ENCODE results near the gene KCNG2.
"Not testable (repeated sequence)": the region's sequence is repeated elsewhere in the genome, so short reads cannot be mapped to it uniquely, and the experiment has no call there.

KCNG2 gene, protein sequence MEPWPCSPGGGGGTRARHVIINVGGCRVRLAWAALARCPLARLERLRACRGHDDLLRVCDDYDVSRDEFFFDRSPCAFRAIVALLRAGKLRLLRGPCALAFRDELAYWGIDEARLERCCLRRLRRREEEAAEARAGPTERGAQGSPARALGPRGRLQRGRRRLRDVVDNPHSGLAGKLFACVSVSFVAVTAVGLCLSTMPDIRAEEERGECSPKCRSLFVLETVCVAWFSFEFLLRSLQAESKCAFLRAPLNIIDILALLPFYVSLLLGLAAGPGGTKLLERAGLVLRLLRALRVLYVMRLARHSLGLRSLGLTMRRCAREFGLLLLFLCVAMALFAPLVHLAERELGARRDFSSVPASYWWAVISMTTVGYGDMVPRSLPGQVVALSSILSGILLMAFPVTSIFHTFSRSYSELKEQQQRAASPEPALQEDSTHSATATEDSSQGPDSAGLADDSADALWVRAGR

GRCh38 chr18:79797518-79798345 lies at the start of gene KCNG2:
Gene KCNG2 (plus strand): TSS chr18:79797938. CDS start chr18:79863668, 65,730 bp downstream.
- no peak for DNase-seq (ENCODE audit: low read depth in 2 of 2)

- DNase-seq (ENCODE audit: low read depth in 2 of 2) = no peak
These were observed 49.2 kb upstream of the KCNG2 start for GRCh38 chr18:79748321-79749180.

DNA sequence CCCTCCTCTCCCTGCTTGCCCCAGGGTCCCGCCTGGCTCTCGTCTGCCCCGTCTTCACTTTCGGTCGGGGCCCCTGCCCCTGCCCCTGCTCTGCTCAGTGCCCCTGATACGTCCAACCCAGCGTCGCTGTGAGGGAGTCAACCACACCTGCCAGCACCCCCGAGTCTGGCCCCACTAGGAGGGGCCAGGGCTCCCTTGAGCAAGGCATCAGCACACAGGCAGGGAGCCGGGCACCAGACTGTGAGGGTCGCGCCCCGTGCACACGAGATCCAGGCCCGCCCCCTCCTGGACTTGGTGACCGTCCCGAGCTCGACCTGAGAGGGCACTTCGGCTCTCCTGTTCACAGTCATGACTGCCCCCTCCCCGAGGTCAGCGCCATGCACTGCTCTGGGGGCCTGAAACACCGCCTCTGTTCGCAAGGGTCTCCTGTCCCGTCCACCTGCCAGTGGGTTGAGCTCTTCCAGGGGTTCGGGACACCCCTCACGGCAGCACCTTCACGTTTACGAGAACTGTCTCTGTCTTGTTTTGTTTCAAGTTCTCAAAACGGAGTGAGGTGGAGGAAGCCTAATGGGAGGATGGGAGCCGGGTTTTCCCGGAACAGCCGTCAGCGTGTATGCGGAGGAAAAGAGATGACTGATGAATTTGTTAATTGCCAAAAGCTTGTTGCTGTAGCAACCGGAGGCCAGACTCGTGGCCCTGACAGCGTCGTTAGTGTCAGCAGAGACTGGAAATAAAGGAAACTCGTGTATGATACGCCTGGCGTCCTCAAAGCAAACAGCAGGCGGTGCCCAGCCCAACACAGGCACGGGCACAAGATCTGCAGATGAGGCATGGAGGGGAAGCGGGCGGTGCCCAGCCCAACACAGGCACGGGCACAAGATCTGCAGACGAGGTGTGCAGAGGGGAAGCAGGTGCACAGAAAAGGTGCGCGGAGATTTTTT lies 48.2 kb upstream of the KCNG2 start:
- no peak for DNase-seq (ENCODE audit: low read depth in 2 of 2)

DNA sequence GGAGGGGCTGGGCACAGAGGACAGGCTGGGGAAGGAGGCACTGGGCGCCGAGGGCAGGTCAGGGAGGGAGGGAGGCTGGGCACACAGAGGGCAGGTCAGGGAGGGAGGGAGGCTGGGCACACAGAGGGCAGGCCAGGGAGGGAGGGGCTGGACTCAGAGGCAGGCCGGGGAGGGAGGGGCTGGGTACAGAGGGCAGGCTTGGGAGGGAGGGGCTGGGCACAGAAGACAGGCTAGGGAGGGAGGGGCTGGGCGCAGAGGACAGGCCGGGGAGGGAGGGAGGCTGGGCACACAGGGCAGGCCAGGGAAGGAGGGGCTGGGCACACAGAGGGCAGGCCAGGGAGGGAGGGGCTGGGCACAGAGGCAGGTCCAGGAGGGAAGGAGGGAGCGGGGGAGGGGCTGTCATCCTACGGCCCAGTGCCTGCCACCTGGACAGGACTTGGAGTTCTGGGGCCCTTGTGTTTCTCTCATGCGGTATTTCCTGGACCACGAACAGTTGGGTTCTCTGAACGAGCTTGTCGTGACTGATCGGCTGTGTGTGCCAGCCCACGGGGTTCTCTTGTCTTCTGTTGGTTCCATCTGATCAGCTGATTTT lies 46.7 kb upstream of the KCNG2 start:
- DNase-seq (ENCODE audit: low read depth in 2 of 2) = no peak

GRCh38 chr18:79751918-79752578 lies 45.7 kb upstream of the KCNG2 start:
- not testable (repeated sequence) for DNase-seq (ENCODE audit: low read depth in 2 of 2)

- not testable (repeated sequence) for DNase-seq (ENCODE audit: low read depth in 2 of 2)
These were observed 44.8 kb upstream of the KCNG2 start for GRCh38 chr18:79752946-79753345.

GRCh38 chr18:79753391-79753851 lies 44.3 kb upstream of the KCNG2 start:
- no peak for DNase-seq (ENCODE audit: low read depth in 2 of 2)

DNA sequence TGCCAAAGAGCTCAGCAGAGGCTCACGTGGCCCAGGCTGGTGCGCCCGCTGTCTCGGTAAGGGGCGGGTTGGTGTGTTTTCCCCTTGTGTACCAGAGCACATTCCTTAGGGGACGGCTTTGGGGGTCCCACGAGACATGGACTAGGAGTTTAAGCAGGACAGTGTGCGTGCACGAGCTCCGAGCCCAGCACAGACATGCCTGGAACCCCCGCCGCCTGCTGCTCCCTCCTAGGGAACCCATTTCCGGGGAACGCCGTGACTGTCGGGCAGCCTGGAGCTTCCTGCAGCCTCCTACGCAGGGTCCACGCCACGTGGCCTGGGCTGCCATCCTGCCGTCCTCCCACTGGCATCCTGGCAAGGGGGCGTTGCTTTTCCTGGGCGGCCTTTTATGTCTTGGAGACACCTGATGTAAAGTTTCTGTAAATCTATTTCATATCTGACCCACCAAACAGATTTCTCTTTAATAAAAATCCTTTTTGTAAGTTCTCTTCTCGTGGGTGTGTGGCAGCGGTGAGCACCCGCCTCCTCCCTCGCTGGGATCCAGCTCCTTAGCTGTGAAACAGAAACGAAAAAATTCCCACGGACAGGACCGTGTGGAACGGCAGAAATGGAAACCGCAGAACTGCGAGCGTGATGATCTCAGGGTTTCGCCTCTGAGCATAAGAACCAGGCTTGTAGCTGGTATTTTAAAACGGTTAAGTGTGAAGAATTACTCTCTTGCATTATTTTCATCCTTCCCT lies 43.5 kb upstream of the KCNG2 start:
- DNase-seq (ENCODE audit: low read depth in 2 of 2) = no peak

- DNase-seq (ENCODE audit: low read depth in 2 of 2) = no peak
These were observed 42.8 kb upstream of the KCNG2 start for GRCh38 chr18:79754831-79755351.

DNA sequence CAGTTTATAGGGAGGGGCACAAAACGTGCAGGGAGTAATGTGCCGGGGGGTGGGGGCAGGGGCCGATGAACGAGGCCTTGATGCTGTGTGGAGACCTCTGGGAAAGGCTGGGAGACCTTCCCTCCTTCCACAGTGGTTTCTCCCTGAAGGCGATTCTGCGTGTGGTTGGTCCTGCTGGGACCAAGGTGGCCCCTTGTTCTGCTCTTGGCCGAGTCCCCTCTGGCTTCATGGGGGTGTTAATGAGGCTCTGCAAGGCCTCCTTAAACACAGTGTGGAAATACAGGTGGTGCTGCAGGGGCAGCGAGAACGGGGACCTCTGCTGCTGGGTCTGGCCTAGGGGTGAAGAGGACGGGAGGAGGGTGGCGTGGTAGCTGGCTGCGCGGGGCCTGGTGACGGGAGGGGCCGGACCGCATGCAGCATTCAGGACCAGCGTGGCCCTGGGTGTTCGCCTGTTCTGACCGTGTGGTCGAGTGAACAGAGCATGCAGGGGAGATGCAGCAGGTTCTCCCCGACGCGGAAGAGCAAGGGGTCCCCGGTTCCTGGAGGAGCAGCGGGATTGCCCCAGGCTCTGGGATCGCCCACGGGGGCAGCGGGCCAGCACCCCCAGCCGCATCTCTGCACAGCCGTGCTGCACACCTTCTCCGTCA lies 42.1 kb upstream of the KCNG2 start:
- DNase-seq (ENCODE audit: low read depth in 2 of 2) = no peak

DNA sequence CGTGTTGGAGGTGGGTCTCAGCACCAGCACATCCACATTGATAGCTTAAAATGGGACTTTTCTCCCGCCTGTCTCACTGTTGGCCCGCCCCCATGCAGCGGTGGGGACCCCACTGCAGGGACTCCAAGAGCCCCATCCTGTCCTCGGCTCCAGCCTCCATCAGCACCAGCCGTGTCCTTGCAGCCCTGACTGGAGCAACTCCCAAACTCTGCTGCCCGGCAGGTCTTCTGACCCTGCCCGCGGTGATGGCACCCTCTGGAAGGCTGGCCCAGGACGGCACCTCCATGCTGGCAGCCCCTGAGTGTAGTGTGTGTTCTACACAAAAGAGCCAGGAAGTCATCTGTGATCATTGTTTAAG lies 41.6 kb upstream of the KCNG2 start:
- DNase-seq (ENCODE audit: low read depth in 2 of 2) = no peak

- no peak for DNase-seq (ENCODE audit: low read depth in 2 of 2)
These were observed 40.9 kb upstream of the KCNG2 start for GRCh38 chr18:79756826-79757225.

DNA sequence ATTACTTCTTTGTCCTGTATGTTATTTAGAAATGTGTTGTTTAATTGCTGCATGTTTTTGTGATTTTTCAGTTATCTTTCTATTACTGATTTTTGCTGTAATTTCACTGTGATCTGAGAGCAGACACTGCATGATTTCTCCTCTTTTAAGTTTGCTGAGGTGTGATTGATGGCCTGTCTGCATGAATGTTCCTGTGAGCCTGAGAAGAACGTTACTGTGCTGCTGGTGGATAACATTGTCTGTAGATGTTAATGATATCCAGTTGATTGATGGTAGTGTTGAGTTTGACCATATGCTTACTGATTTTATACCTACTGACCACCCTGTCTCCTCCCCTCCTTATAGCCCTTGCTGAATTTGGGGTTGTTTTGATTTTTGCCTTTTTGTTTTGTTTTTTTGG lies 37.4 kb upstream of the KCNG2 start:
- no peak for DNase-seq (ENCODE audit: low read depth in 2 of 2)

- no peak for DNase-seq (ENCODE audit: low read depth in 2 of 2)
These were observed 36.9 kb upstream of the KCNG2 start for GRCh38 chr18:79760881-79761280.

DNA sequence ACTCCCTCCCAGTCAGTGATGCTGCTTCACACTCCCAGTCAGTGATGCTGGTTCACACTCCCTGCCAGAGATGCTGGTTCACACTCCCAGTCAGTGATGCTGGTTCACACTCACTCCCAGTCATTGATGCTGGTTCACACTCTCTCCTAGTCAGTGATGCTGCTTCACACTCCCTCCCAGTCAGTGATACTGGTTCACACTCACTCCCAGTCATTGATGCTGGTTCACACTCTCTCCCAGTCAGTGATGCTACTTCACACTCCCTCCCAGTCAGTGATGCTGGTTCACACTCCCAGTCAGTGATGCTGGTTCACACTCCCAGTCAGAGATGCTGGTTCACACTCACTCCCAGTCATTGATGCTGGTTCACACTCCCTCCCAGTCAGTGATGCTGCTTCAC lies 34.3 kb upstream of the KCNG2 start:
- no peak for DNase-seq (ENCODE audit: low read depth in 2 of 2)

- no peak for DNase-seq (ENCODE audit: low read depth in 2 of 2)
These were observed 33.6 kb upstream of the KCNG2 start for GRCh38 chr18:79764131-79764530.

GRCh38 chr18:79765491-79766245 lies 32.1 kb upstream of the KCNG2 start:
- DNase-seq (ENCODE audit: low read depth in 2 of 2) = no peak

DNA sequence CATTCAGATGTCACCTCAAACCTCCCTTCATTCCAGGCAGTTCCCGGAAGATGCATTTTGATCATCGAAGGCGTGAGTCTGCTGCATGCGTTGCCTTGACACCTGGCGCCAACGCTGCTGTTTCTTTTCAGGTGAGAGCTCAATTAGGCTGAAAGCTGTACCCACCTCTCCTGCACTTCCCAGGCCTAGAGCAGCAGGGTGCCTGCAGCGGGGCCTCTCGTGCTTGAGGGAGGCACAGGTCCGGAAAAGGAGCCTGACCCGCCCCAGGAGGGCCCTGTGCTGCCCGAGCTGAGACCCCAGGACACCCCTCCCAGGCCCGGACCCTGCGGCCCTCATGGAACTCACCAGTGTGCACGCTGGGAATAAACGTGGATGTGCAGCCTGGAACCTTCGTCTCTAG lies 31.4 kb upstream of the KCNG2 start:
- no peak for DNase-seq (ENCODE audit: low read depth in 2 of 2)
